NCI-H2196 treated with DMSO at 0.1 percent for 48 hours (cell line): ENCODE measurements around the gene YBX3.
"Not testable (repeated sequence)": the region's sequence is repeated elsewhere in the genome, so short reads cannot be mapped to it uniquely, and the experiment has no call there.

ENCODE experiments used
- DNase-seq: peaks from one replicate; lab custom pipeline; 2025; ENCODE audit not compliant: unreplicated experiment; lab: John Stamatoyannopoulos, UW

YBX3 gene

GRCh38 chr12:10722905-10723746, at the start of gene YBX3:
TSS of gene YBX3 (minus strand) at chr12:10723323. CDS start at chr12:10723111, 212 bp downstream.
- no peak for DNase-seq

DNA sequence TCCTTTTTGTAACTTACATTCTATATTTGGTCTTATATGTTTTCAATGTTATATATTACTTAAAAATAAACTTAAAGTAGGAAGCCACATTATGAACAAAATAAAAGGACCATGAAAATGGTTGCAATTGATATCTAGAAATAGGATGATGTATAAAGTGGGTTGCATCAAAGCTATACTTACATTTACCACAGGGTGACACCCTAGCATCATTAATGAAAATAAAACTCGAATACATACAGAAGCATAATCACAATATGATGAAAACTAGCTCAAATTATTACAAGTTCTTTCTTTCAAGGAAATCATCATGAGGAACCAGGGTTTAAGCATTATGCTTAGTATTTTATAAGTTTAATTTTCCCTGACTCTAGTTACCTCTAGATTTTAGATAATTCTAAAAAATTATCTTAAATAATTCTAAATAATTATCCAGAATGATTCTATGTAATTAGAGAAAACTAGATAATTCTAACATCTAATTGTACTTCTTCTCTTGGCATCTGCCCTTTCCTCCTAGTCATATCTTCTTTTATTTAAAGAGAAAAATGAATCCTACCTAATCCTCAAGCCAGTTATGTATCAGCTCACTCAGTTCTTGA, 48.1 kb upstream of the YBX3 start:
- DNase-seq = no peak

- no peak for DNase-seq
These were observed 36.5 kb upstream of the YBX3 start for GRCh38 chr12:10759657-10760056.

DNA sequence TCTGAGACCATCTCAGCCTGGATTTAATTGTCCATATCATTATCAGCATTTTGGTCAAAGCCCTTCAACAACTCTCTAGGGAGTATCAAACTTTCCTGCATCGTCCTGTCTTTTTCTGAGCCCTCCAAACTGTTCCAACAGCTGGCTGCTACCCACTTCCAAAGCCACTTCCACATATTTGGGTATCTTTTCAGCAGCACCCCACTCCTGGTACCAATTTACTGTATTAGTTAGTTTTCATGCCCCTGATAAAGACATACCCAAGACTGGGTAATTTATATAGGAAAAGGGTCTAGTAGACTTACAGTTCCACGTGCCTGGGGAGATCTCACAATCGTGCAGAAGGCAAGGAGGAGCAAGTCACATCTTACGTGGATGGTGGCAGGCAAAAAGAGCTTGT, 33.1 kb upstream of the YBX3 start:
- no peak for DNase-seq

DNA sequence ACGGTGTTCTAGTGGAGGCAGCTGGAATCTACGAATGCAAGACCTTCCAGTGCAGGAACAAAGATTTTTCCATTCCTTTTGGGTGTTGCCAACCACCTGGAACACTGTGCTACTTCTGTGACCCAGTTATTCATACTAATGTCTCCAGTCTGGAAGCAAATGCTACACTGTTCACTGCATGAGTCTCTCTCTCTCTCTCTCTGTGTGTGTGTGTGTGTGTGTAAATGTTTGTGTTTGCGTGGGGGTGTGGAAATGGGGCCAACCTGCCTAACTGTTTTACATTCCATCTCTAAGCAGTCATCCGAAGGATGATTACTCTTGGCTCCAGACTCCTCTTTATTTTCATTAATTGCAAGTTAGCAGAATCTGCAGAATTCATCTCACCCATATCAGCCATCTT, 29.9 kb upstream of the YBX3 start:
- no peak for DNase-seq

- DNase-seq = no peak
These were observed 27.2 kb upstream of the YBX3 start for GRCh38 chr12:10750385-10750727.

GRCh38 chr12:10749700-10750384, 26.7 kb upstream of the YBX3 start:
- peak; percentile 23 for DNase-seq

DNA sequence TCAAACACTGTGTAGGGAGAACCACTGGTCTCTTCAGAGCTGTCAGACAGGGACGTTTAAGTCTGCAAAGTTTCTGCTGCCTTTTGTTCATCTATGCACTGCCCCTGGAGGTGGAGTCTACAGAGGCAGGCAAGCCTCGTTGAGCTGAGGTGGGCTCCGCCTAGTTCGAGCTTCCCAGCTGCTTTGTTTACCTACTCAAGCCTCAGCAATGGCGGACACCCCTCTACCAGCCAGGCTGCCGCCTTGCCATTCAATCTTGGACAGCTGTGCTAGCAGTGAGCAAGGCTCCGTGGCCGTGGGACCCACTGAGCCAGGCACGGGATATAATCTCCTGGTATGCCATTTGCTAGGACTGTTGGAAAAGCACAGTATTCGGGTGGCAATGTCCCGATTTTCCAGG, 24.6 kb upstream of the YBX3 start:
- DNase-seq = no peak

- not testable (repeated sequence) for DNase-seq
These were observed 20.3 kb upstream of the YBX3 start for GRCh38 chr12:10743420-10743819.

GRCh38 chr12:10741845-10742244, 18.7 kb upstream of the YBX3 start:
- DNase-seq = no peak

DNA sequence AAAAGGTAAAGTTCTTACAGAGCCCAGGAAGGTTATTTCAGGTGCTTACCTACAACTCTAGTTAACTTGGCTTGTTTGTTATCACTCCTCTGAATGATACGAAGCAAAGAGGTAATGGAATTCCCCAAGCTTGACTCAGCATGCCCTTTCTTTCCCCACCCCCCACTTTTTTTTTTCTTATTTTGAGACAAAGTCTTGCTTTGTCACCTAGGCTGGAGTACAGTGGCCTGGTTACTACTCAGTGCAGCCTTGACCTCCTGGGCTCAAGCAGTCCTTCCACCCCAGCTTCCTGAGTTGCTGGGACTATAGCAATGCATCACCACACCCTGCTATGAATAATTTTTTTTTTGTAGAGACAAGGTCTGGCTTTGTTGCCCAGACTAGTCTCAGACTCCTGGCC, 17.1 kb upstream of the YBX3 start:
- DNase-seq = no peak

DNA sequence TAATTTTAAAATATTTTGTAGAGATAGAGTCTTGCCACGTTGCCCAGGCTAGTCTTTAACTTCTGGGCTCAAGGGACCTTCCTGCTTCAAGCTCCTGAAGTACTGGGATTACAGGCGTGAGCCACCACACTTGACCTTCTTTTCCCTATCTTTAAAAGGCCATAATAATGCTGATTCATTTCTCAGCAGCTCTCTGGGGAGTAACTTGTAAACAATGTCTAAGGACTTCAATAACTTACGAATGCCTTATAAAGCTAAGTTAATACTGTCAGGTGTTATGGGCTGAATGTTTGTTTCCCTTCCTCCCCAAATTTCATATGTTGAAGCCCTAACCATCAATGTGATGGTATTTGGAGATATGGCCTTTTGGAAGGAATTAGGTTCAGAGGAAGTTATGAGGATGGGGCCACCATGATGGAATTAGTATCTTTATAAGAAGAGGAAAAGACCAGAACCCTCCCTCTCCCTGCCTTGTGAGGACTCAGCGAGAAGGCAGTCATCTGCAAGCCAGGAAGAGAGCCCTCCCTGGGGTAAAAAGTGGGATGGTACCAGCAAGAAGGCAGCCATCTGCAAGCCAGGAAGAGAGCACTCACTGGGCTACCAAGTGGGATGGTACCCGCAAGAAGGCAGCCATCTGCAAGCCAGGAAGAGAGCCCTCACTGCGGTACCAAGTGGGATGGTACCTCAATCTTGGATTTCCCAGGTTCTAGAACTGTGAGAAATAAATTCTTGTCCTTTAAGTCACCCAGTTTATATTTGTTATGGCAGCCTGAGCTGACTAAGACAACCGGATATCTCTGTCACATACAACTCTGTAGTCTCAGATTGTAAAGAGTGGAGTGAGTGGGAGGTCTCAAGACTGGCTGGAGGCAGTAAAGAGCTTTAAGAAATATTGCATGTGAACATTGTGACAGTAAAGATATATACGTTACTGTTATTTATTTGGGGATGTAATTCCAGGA, 16.3 kb upstream of the YBX3 start:
- DNase-seq = no peak

DNA sequence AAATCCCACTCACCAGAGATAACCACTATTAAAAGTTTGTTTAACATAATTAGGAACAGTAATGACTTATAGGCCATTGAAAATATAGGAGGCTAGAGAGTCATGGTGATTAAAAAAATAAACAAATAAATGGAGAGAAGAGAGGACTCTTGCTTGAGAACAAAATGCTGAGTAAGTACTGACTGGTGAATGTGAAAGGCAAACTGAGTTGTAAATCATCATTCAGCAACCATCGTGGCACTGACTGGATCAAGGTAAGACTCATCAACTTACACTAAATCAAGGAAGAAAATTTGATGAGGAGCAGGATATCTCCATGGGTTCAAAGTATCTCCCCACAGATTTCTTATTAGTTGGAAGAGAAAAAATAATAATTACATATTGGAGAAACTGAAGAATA, 14.1 kb upstream of the YBX3 start:
- DNase-seq = no peak

- no peak for DNase-seq
These were observed 13.3 kb upstream of the YBX3 start for GRCh38 chr12:10736463-10736862.

- no peak for DNase-seq
These were observed 12.3 kb upstream of the YBX3 start for GRCh38 chr12:10735428-10735827.

DNA sequence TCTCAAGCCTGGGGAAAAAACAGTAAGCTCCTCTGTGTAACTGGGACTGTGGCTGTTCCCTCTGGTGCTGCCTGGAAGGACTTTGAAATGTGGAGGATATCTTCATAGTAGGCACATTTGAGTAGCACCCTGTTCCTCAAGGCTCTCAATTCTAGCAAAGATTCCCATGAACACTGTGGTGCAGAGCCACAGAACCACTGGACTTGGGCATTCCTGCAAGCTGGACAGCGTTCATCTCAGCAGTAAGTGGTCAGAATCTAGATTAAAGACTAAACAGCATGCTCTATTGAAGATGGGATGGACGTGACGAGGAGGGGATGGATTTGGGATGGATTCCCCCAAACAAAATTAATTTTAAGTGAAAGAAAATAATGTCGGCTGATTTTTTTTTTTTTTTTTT, 9.4 kb upstream of the YBX3 start:
- no peak for DNase-seq

DNA sequence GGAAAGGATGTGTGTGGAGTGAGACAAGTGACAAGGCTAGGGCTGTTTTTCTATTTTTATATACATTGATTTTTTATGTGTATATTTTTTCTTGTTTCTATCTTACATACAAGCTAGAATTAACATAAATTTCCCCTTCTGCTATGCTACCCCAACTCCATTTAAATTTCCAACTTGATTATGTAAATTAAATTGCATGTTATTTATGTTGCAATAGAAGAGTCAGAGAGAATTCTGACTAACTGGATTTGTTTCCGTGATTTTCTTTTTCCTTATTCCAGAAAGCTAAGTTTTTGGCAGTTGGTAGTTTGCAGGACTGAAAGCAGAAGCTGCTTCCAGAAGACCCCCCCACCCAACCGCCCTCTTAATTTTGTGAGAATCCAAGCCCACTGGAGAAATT, 8.9 kb upstream of the YBX3 start:
- DNase-seq = no peak

DNA sequence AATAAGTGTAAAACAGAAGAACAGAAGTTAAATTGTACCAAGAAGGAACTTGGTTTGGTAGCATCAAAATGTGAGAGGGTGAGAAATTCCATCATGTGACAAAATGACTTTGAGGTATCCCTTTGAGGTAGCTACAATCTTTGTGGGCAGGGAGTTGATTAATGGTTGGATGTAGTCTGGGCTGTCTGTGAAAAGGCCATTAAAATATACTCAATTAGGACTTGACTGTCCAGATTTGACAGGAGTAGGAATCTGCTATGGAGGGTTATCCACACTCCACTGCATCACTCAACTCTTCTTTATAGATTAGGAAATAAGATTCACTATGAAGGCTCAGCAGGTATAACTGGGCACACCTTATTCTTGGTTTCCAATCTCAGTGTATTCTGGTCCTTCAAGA, 7.4 kb upstream of the YBX3 start:
- DNase-seq = no peak

DNA sequence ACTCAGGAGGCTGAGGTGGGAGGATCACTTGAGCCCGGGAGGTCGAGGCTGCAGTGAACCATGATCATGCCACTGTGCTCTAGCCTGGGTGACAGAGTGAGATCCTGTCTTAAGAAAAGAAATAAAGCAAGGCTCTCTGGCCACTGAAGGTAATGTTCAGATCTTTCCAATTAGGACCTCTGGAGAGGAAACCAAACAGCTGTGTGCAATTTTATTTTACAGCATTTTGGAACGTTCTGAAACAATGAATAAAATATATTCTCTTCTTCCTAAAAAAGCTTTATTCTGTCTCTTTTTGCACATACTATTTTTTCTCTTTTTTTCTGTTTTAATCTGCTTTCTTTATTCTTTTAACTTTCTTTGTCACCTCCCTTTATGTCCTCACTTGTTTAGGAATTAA, 5.0 kb upstream of the YBX3 start:
- no peak for DNase-seq

- no peak for DNase-seq
These were observed 3.8 kb upstream of the YBX3 start for GRCh38 chr12:10726945-10727344.

GRCh38 chr12:10725003-10725402, 1.9 kb upstream of the YBX3 start:
- DNase-seq = no peak
